Pancreas (tissue), 10 donors: Measurements from ENCODE around the gene ATXN1. TPM values are rescaled to one million over a fixed set of nuclear protein-coding genes. Genes with fewer than 3 reads are reported as not detected.
A peak's percentile ranks its signal among the peaks of the same experiment; 100 is the strongest.
"Not testable (repeated sequence)": the region's sequence is repeated elsewhere in the genome, so short reads cannot be mapped to it uniquely, and the experiment has no call there.

Source experiments
- ATAC-seq, 4 donors: fragments of 200-7000 bp; cut with Tn5 transposase; one replicate each; pipeline versions ENCODE4 v1.8.0 to v1.9.1; 2020; ENCODE audit warnings: mild to moderate bottlenecking in 4 of 4, moderate library complexity in 4 of 4
- DNase-seq, 6 donors: peaks; one replicate each; pipeline ENCODE4 v3.0.0-alpha.2; 2020
- FAIRE-seq: peaks from 2 replicates; lab custom pipeline; 2012; peaks lifted over from hg19 to GRCh38; lab: Jason Lieb, UNC
- H3K27ac ChIP-seq, 4 donors: fragments of 200-600 bp; sonication (generic); 1 replicate in 3 of 4; 2 replicates in 1 of 4; pipeline versions ENCODE4 v1.5.0 to v1.8.0; 2020
- H3K27me3 ChIP-seq, 4 donors: fragments of 200-600 bp; one replicate each; pipeline ENCODE4 v1.8.0; 2021
- H3K36me3 ChIP-seq, 3 donors: fragments of 200-600 bp; sonication (generic) in 1 of 3; one replicate each; pipeline versions ENCODE4 v1.5.0 to v1.8.0; 2020 to 2021
- H3K4me1 ChIP-seq, 3 donors: fragments of 200-600 bp; one replicate each; pipeline ENCODE4 v1.8.0; 2021
- H3K4me3 ChIP-seq, 4 donors: fragments of 200-600 bp; sonication (generic) in 2 of 4; one replicate each; pipeline versions ENCODE4 v1.5.0 to v1.8.0; 2020 to 2021
- H3K9me3 ChIP-seq, 4 donors: fragments of 200-600 bp; one replicate each; pipeline ENCODE4 v1.8.0; 2021
- CTCF ChIP-seq, 4 donors: fragments of 200-600 bp; sonication (generic) in 3 of 4; IDR thresholded peaks; one replicate each; pipeline versions ENCODE4 v1.5.0 to v1.8.0; 2021; ENCODE audit warnings: antibody characterized with exemption in 4 of 4
- WGBS, 2 donors: extraction: QIAGEN DNeasy Blood & Tissue Kit; methylation state at CpG; one replicate each; pipeline ENCODE4 v1.1.7; 2013; 5-methylcytosine and 5-hydroxymethylcytosine counted together
- intact Hi-C, 3 donors: fragments of 100-400 bp; cut with DNase I; formaldehyde crosslinking; loops; one replicate each; pipeline versions ENCODE4 v1.11.1 to v1.14.2; 2022
- polyA plus RNA-seq, 2 donors: library from polyadenylated mRNA; stranded (reverse); fragments of 200-250 nt; gene quantifications; one replicate each; pipeline ENCODE4 v1.2.3, GENCODE V29; 2013
- total RNA-seq, 6 donors: library from RNA; stranded (reverse); fragmentation: NEBNext Ultra II Directional in 4 of 6; extraction: Animal tissue kit (Norgen Biotek cat#: 25700) in 4 of 6; gene quantifications; one replicate each; pipeline versions ENCODE4 v1.2.1 to v1.2.4, GENCODE V29; 2021 to 2023
- donor health status: healthy with polysubstance abuse.
- donor health status: DM: no; HTN: no; CAD: no; lungs with moderate emphysema.
- donor health status: DM: no; HTN: no; CAD: no.
- donor health status: control.
- donor health status: control.
- donor health status: Bipolar disorder and iron deficiency.
- donor health status: DM: yes; HTN: yes; CAD: no.
- donor health status: DM: no; HTN: no; CAD: no.
- donor health status: DM: no; HTN: no; CAD: no.
- donor health status: DM: yes; HTN: yes; CAD: no.

Gene ATXN1
- total and polyA plus RNA-seq, 8 donors, result 4.9 to 38.6 (median 20.5) TPM

GRCh38 chr6:16704401-16705045 is 56.7 kb downstream of the ATXN1 start:
- H3K27me3 ChIP-seq, result no peaks in the 10 kb centered on the region
- no peak for TF ChIP-seq CTCF (IDR thresholded peaks at IDR 0.05)
- DNase-seq (no peak), FAIRE-seq (no peak), ATAC-seq (peak in 3 of 4 donors; percentile 20 to 25 (median 24))
- H3K36me3 ChIP-seq, result no peaks in the 10 kb centered on the region
- H3K27ac ChIP-seq, result peak overlapping the region in 1 of 4 donors; percentile 2
- WGBS, 2 donors, result 81% methylated on average over 10 of the region's 10 CpGs
- peaks cover 0 to 12% (median 4%) of the 10 kb centered on the region in 3 donors for H3K4me1 ChIP-seq
- no peaks in the 10 kb centered on the region for H3K9me3 ChIP-seq
- H3K4me3 ChIP-seq, result no peak overlapping the region
- intact Hi-C loops, result no loop called here

GRCh38 chr6:16702627-16703378 is 58.5 kb downstream of the ATXN1 start:
- 74 to 98% methylated on average over 5 of the region's 6 CpGs for WGBS, 2 donors
- intact Hi-C loops, H3K9me3 ChIP-seq, H3K27ac ChIP-seq, FAIRE-seq, H3K36me3 ChIP-seq, H3K27me3 ChIP-seq, ATAC-seq, H3K4me3 ChIP-seq, DNase-seq: not testable (repeated sequence)
- peaks cover 0 to 15% (median 4%) of the 10 kb centered on the region in 3 donors for H3K4me1 ChIP-seq

GRCh38 chr6:16700916-16701234 is 60.4 kb downstream of the ATXN1 start:
- no peak for DNase-seq
- Histone ChIP-seq H3K36me3 (no peaks in the 10 kb centered on the region), H3K27ac (no peak overlapping the region), H3K9me3 (no peaks in the 10 kb centered on the region), H3K4me1 (peaks cover 0 to 12% (median 4%) of the 10 kb centered on the region in 3 donors), H3K4me3 (no peak overlapping the region), H3K27me3 (no peaks in the 10 kb centered on the region)
- intact Hi-C loops, result no loop called here
- ATAC-seq, result no peak
- FAIRE-seq, result no peak
- WGBS, 2 donors, result 84% methylated on average over 5 of the region's 5 CpGs
- no peak for TF ChIP-seq CTCF (IDR thresholded peaks at IDR 0.05)

GRCh38 chr6:16700202-16700915 is 60.9 kb downstream of the ATXN1 start:
- Histone ChIP-seq H3K27me3 (no peaks in the 10 kb centered on the region), H3K9me3 (no peaks in the 10 kb centered on the region), H3K27ac (no peak overlapping the region), H3K4me3 (no peak overlapping the region), H3K36me3 (no peaks in the 10 kb centered on the region), H3K4me1 (peaks cover 0 to 7% (median 4%) of the 10 kb centered on the region in 3 donors)
- TF ChIP-seq CTCF (IDR thresholded peaks at IDR 0.05), result no peak
- ATAC-seq (peak in 2 of 4 donors; percentile 35 to 61), DNase-seq (no peak), FAIRE-seq (no peak)
- 78 to 81% methylated on average over 13 of the region's 13 CpGs for WGBS, 2 donors
- intact Hi-C loops, result no loop called here
